WTC11 (cell line): ENCODE measurements around the gene ZFHX3. TPM values are rescaled to one million over a fixed set of nuclear protein-coding genes. Genes with fewer than 3 reads are reported as not detected.

Experiments used
- ATAC-seq: fragments of 200-7000 bp; cut with Tn5 transposase; 2 replicates; pipeline ENCODE4 v1.10.0; 2021; ENCODE audit warnings: mild to moderate bottlenecking, moderate library complexity
- CTCF ChIA-PET: fragments of 300-600 bp; sonication (Branson Sonifier 250); formaldehyde crosslinking; loops from one replicate; lab custom pipeline; 2021; ENCODE audit warnings: antibody characterized with exemption; lab: Charles Lee
- POLR2A ChIA-PET: fragments of 350-600 bp; sonication (Branson Sonifier 250); formaldehyde crosslinking; loops from one replicate; lab custom pipeline; 2021; ENCODE audit warnings: antibody characterized with exemption; lab: Charles Lee
- DNase-seq: peaks from one replicate; pipeline ENCODE4 v3.0.0; 2021; ENCODE audit warnings: low spot score
- H3K27ac Mint-ChIP-seq: 2 replicates; pipeline ENCODE4 v1.8.0; 2021; ENCODE audit warnings: mixed read lengths
- H3K27me3 Mint-ChIP-seq: 2 replicates; pipeline ENCODE4 v1.8.0; 2021; ENCODE audit warnings: low read depth, mild to moderate bottlenecking, moderate library complexity, mixed read lengths
- H3K36me3 Mint-ChIP-seq: 2 replicates; pipeline ENCODE4 v1.8.0; 2021; ENCODE audit warnings: mixed read lengths
- H3K4me1 Mint-ChIP-seq: 2 replicates; pipeline ENCODE4 v1.8.0; 2022; ENCODE audit warnings: mixed read lengths
- H3K4me3 Mint-ChIP-seq: 2 replicates; pipeline ENCODE4 v1.8.0; 2021; ENCODE audit warnings: mild to moderate bottlenecking, moderate library complexity, mixed read lengths
- H3K9me3 Mint-ChIP-seq: 2 replicates; pipeline ENCODE4 v1.8.0; 2021; ENCODE audit warnings: mixed read lengths
- CBFB ChIP-seq: sonication (generic); formaldehyde crosslinking; IDR thresholded peaks from 2 replicates; pipeline ENCODE4 v1.8.1; 2022; ENCODE audit warnings: mild to moderate bottlenecking, low read depth, missing genetic modification reagents
- CREB1 ChIP-seq: sonication (generic); formaldehyde crosslinking; IDR thresholded peaks from 2 replicates; pipeline ENCODE4 v1.8.0; 2023; ENCODE audit warnings: mild to moderate bottlenecking, missing genetic modification reagents
- EMX1 ChIP-seq: fragments of 250-450 bp; sonication (Bioruptor Pico); IDR thresholded peaks from 2 replicates; pipeline ENCODE4 v1.8.0; 2021; ENCODE audit warnings: mild to moderate bottlenecking
- FOXK1 ChIP-seq: sonication (generic); formaldehyde crosslinking; IDR thresholded peaks from 2 replicates; pipeline ENCODE4 v1.8.0; 2022; ENCODE audit warnings: mild to moderate bottlenecking, moderate library complexity, missing genetic modification reagents
- JAZF1 ChIP-seq: fragments of 250-450 bp; sonication (Bioruptor Pico); IDR thresholded peaks from 2 replicates; pipeline ENCODE4 v1.9.0; 2021; ENCODE audit warnings: moderate library complexity, mild to moderate bottlenecking, inconsistent platforms
- SP1 ChIP-seq: sonication (generic); formaldehyde crosslinking; conservative IDR thresholded peaks from 2 replicates; pipeline ENCODE4 v1.8.1; 2022; ENCODE audit warnings: missing genetic modification reagents
- total RNA-seq: library from RNA; stranded (reverse); gene quantifications from 3 replicates; pipeline ENCODE4 v1.2.3, GENCODE V29; 2021
- TF ChIP-seq, protein P1 (sequence below): sonication (generic); formaldehyde crosslinking; IDR thresholded peaks from 2 replicates; pipeline ENCODE4 v1.8.1; 2023; ENCODE audit warnings: mild to moderate bottlenecking, missing genetic modification reagents
- TF ChIP-seq, protein P2 (sequence below): fragments of 250-450 bp; sonication (Bioruptor Pico); conservative IDR thresholded peaks from 2 replicates; pipeline ENCODE4 v1.9.0; 2021; ENCODE audit warnings: mild to moderate bottlenecking
- TF ChIP-seq, protein P3 (sequence below): sonication (generic); formaldehyde crosslinking; conservative IDR thresholded peaks from 2 replicates; pipeline ENCODE4 v1.8.1; 2022; ENCODE audit warnings: mild to moderate bottlenecking, missing genetic modification reagents
- TF ChIP-seq, protein P4 (sequence below): sonication (generic); formaldehyde crosslinking; IDR thresholded peaks from 2 replicates; pipeline ENCODE4 v1.8.0; 2022; ENCODE audit warnings: missing genetic modification reagents
- TF ChIP-seq, protein P5 (sequence below): sonication (generic); formaldehyde crosslinking; IDR thresholded peaks from 2 replicates; pipeline ENCODE4 v1.8.1; 2023; ENCODE audit warnings: mild to moderate bottlenecking, missing genetic modification reagents
- TF ChIP-seq, protein P6 (sequence below): sonication (generic); formaldehyde crosslinking; IDR thresholded peaks from 2 replicates; pipeline ENCODE4 v1.8.1; 2022; ENCODE audit warnings: mild to moderate bottlenecking, missing genetic modification reagents, moderate library complexity, borderline replicate concordance

ZFHX3 gene
- total RNA-seq, 1 experiment from 2014 or later: 5.7 TPM

DNA sequence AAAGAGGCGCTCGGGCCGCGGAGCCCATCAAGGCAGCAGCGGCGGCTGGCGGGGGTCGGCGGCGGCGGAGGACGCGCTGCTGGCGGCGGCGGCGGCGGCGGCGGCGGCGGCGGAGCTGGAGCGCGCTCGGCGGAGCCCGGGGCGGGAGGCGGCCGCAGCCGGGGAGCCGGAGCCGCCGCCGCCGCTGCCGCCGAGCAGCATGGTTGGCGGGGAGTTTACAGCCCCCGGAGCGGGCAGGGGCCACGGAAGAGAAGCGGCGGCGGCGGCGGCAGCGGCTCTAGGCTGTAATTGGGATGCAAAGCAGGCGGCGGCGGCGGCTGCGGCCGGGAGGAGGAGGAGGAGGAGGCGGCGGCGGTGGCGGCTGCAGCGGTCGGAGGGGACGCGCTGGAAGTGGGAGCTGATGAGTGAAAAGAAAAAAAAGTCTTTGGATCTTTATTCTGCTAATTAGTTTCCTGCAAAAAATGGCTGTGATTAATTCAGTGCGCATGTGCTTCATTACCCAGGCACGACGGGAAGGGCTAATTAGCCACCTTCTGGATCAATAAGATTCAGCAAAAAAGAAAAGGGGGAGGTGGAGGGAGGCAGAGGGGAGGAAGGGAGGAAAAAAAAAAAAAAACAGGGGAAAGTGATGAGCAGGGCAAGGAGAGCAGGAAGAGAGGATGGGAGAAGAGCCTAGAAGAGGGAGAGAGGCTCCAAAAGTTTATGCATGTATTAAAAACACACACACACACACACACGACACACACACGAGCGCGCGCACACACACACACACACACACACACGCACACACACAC lies 10.9 kb upstream of the ZFHX3 start (continued):
- TF ChIP-seq, protein P1, sequence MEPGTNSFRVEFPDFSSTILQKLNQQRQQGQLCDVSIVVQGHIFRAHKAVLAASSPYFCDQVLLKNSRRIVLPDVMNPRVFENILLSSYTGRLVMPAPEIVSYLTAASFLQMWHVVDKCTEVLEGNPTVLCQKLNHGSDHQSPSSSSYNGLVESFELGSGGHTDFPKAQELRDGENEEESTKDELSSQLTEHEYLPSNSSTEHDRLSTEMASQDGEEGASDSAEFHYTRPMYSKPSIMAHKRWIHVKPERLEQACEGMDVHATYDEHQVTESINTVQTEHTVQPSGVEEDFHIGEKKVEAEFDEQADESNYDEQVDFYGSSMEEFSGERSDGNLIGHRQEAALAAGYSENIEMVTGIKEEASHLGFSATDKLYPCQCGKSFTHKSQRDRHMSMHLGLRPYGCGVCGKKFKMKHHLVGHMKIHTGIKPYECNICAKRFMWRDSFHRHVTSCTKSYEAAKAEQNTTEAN (CRISPR knock-in tag): no peak
- no peak for TF ChIP-seq CREB1
- TF ChIP-seq, protein P2, sequence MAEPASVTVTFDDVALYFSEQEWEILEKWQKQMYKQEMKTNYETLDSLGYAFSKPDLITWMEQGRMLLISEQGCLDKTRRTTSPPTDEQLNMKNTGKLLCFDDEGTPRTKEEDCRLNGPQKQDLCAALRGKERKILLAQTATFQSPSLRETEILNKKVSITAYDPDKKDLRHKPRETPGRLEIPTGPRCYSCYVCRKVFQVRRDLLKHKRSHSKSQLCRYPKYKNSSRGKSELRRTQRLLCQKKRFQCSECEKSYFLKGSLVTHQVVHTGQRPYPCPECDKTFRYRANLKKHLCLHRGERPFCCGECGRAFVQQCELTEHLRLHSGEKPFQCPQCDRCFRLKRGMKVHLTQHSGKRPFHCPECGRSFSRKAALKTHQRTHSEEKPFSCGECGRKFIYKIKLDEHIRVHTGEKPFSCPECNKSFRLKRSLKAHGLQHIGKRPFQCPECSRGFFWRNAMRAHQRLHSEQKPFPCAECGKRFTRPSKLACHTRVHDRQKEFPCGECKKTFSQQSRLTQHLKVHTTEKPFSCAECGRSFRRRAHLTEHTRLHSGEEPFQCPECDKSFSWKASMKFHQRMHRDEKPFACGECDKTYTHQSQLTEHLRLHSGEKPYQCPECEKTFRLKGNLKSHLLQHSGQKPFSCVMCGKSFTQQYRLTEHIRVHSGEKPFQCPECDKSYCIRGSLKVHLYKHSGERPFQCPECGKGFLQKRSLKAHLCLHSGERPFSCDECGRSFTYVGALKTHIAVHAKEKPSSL (CRISPR knock-in tag): no peak
- TF ChIP-seq, protein P3, sequence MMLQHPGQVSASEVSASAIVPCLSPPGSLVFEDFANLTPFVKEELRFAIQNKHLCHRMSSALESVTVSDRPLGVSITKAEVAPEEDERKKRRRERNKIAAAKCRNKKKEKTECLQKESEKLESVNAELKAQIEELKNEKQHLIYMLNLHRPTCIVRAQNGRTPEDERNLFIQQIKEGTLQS (CRISPR knock-in tag): no peak

DNA sequence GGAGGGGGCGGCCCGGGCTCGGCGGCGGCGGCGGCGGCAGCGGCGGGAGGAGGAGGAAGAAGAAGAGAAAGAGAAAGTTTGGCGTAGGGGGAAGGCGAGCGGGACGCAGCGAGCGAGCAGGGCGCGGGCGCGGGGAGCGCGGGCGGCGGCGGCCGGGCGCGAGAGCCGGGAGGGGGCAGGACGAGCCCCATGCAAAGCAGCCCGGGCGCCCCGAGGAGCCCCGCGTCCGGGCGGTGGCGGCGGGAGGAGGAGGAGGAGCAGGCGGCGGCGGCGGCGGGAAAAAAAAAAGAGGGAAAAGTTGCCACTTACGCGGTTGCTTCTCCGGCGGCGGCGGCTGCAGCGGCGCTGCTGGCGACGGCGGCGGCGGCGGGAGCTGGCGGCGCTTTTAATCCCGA lies 10.3 kb upstream of the ZFHX3 start:
- H3K36me3 Mint-ChIP-seq: no peaks in the 10 kb centered on the region
- peak overlapping the region; percentile 33; the same call in 1 of the 2 replicates for H3K4me3 Mint-ChIP-seq
- no peaks in the 10 kb centered on the region for H3K9me3 Mint-ChIP-seq
- peaks cover 39% of the 10 kb centered on the region for H3K4me1 Mint-ChIP-seq
- ChIA-PET CTCF (interaction anchor here (0.6 to 2.3 kb wide), 4 partner anchors 8 to 226 kb away, joined by 3 to 10 read pairs (median 4); no protein-coding TSS in a partner anchor), POLR2A (no interaction called here)
- H3K27me3 Mint-ChIP-seq: peaks cover 44% of the 10 kb centered on the region
- DNase-seq (no peak), ATAC-seq (no peak)
- TF ChIP-seq EMX1 (CRISPR knock-in tag): no peak
- no peak for TF ChIP-seq SP1
- no peak for TF ChIP-seq CBFB (CRISPR knock-in tag)
- TF ChIP-seq, protein P4, sequence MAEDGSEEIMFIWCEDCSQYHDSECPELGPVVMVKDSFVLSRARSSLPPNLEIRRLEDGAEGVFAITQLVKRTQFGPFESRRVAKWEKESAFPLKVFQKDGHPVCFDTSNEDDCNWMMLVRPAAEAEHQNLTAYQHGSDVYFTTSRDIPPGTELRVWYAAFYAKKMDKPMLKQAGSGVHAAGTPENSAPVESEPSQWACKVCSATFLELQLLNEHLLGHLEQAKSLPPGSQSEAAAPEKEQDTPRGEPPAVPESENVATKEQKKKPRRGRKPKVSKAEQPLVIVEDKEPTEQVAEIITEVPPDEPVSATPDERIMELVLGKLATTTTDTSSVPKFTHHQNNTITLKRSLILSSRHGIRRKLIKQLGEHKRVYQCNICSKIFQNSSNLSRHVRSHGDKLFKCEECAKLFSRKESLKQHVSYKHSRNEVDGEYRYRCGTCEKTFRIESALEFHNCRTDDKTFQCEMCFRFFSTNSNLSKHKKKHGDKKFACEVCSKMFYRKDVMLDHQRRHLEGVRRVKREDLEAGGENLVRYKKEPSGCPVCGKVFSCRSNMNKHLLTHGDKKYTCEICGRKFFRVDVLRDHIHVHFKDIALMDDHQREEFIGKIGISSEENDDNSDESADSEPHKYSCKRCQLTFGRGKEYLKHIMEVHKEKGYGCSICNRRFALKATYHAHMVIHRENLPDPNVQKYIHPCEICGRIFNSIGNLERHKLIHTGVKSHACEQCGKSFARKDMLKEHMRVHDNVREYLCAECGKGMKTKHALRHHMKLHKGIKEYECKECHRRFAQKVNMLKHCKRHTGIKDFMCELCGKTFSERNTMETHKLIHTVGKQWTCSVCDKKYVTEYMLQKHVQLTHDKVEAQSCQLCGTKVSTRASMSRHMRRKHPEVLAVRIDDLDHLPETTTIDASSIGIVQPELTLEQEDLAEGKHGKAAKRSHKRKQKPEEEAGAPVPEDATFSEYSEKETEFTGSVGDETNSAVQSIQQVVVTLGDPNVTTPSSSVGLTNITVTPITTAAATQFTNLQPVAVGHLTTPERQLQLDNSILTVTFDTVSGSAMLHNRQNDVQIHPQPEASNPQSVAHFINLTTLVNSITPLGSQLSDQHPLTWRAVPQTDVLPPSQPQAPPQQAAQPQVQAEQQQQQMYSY: no peak
- TF ChIP-seq, protein P5, sequence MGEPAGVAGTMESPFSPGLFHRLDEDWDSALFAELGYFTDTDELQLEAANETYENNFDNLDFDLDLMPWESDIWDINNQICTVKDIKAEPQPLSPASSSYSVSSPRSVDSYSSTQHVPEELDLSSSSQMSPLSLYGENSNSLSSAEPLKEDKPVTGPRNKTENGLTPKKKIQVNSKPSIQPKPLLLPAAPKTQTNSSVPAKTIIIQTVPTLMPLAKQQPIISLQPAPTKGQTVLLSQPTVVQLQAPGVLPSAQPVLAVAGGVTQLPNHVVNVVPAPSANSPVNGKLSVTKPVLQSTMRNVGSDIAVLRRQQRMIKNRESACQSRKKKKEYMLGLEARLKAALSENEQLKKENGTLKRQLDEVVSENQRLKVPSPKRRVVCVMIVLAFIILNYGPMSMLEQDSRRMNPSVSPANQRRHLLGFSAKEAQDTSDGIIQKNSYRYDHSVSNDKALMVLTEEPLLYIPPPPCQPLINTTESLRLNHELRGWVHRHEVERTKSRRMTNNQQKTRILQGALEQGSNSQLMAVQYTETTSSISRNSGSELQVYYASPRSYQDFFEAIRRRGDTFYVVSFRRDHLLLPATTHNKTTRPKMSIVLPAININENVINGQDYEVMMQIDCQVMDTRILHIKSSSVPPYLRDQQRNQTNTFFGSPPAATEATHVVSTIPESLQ: no peak
- TF ChIP-seq, protein P6, sequence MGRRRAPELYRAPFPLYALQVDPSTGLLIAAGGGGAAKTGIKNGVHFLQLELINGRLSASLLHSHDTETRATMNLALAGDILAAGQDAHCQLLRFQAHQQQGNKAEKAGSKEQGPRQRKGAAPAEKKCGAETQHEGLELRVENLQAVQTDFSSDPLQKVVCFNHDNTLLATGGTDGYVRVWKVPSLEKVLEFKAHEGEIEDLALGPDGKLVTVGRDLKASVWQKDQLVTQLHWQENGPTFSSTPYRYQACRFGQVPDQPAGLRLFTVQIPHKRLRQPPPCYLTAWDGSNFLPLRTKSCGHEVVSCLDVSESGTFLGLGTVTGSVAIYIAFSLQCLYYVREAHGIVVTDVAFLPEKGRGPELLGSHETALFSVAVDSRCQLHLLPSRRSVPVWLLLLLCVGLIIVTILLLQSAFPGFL: no peak
- TF ChIP-seq FOXK1 (CRISPR knock-in tag): no peak
- no peak for TF ChIP-seq JAZF1 (CRISPR knock-in tag)
- TF ChIP-seq, protein P3 (CRISPR knock-in tag): no peak
- TF ChIP-seq, all 79 proteins: peak for 0
- no peak overlapping the region for H3K27ac Mint-ChIP-seq
